ENCODE results near the gene GPRIN2. TPM values are rescaled to one million over a fixed set of nuclear protein-coding genes. Genes with fewer than 3 reads are reported as not detected.
A peak's percentile ranks its signal among the peaks of the same experiment; 100 is the strongest.
"Not testable (repeated sequence)": the region's sequence is repeated elsewhere in the genome, so short reads cannot be mapped to it uniquely, and the experiment has no call there.

GPRIN2 gene
- total RNA-seq, 1 donor from 2014 or later: 56.2 TPM

DNA sequence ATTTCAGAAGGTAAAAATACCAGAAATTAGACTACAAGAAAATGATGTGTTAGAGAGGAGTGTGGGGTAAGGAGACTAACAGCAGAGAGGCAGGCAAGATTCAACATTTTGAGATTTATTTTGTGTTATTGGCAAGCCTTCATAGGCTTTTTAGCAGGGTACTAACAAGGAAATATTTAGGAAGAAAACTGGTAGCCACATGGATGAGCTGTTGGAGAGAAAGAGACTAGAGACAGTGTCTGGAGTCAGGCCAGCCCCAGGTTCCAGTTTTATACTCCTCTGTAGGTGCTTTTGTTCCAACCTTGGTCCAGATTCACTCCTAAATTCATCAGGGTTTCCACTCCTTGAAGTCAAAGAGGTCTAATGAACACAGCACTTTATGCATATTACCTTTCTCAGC is 41.1 kb downstream of the GPRIN2 start:
- no peak for DNase-seq
- ATAC-seq: no peak
- Histone ChIP-seq H3K27ac (no peak overlapping the region), H3K4me1 (no peaks in the 10 kb centered on the region), H3K4me3 (no peak overlapping the region), H3K9me3 (no peaks in the 10 kb centered on the region), H3K36me3 (no peaks in the 10 kb centered on the region), H3K27me3 (no peaks in the 10 kb centered on the region)
- intact Hi-C loops (cut with DNase I): no loop called here
- TF ChIP-seq, protein P1, sequence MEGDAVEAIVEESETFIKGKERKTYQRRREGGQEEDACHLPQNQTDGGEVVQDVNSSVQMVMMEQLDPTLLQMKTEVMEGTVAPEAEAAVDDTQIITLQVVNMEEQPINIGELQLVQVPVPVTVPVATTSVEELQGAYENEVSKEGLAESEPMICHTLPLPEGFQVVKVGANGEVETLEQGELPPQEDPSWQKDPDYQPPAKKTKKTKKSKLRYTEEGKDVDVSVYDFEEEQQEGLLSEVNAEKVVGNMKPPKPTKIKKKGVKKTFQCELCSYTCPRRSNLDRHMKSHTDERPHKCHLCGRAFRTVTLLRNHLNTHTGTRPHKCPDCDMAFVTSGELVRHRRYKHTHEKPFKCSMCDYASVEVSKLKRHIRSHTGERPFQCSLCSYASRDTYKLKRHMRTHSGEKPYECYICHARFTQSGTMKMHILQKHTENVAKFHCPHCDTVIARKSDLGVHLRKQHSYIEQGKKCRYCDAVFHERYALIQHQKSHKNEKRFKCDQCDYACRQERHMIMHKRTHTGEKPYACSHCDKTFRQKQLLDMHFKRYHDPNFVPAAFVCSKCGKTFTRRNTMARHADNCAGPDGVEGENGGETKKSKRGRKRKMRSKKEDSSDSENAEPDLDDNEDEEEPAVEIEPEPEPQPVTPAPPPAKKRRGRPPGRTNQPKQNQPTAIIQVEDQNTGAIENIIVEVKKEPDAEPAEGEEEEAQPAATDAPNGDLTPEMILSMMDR (IDR thresholded peaks at IDR 0.05): no peak

DNA sequence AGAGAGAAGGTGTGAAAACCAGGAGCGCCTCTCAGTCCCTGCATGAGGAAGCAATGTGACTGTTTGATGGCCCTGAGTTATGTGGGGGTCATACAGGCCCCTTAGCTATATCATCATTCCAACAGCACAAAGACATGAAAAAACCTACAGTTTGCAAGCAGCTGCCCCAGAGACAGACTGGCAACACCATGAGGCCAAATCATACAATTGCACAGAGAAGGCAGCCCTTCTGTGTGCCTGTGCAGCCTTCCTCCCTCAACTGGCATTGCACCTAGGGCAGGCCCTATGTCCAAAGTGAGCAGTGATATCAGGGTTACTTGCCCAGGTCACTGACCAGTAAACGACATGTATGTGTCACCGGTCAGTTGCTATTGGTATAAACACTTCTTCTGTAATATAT is 41.6 kb downstream of the GPRIN2 start:
- no peaks in the 10 kb centered on the region for H3K36me3 ChIP-seq
- H3K4me3 ChIP-seq: no peak overlapping the region
- H3K9me3 ChIP-seq: no peaks in the 10 kb centered on the region
- no peaks in the 10 kb centered on the region for H3K4me1 ChIP-seq
- TF ChIP-seq, protein P1 (IDR thresholded peaks at IDR 0.05): no peak
- no peak for ATAC-seq
- intact Hi-C loops (cut with DNase I): no loop called here
- H3K27me3 ChIP-seq: no peaks in the 10 kb centered on the region
- H3K27ac ChIP-seq: no peak overlapping the region
- DNase-seq: no peak

DNA sequence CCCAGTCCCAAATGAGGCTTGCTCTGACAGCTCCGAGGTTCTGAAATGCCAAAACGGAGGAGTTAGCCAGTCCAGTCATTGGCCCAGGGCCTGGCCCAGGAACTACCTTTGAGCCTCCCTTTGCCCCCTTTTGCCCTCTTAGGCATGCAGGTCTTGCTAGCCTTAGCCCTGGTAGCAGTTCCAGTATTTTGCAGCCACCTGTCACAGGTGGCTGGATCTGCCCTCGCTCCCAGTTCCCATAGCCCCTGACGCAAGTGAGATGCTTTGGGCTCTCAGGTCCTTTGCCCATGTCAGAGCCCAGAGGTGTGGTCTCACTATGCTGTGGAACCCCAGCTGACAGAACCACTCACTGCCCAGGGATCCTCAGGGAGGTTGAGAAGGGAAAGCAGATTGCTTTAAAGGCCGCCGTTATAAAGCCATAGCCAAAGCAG is 42.0 kb downstream of the GPRIN2 start:
- ATAC-seq (no peak), DNase-seq (peak; percentile 65)

DNA sequence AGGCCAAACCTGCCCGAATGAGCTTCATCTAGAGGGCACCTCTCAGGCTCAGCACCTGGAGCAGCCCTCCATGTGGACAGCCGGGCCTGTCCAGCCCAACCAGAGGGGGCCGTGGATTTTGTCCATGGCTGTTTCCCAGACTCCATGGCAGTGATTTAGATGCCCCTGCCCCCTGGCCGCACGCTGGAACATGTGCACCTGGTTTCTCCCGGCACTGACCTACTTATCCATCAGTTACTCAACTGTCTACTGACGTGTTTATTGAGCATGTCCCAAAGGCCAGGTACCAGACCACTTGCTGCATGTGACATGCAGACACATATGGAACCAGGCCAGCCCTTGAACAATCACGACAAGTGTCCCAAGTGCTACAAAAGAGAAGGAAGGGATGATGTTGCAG is 43.1 kb downstream of the GPRIN2 start:
- H3K4me1 ChIP-seq; DNase-seq; intact Hi-C loops (cut with DNase I); H3K36me3 ChIP-seq; H3K27me3 ChIP-seq; H3K4me3 ChIP-seq; ATAC-seq; H3K9me3 ChIP-seq; H3K27ac ChIP-seq: not testable (repeated sequence)

More for the DNA sequence above, 42.0 kb downstream of the GPRIN2 start:
- H3K27me3 ChIP-seq: no peaks in the 10 kb centered on the region
- TF ChIP-seq, protein P1 (IDR thresholded peaks at IDR 0.05): no peak
- intact Hi-C loops (cut with DNase I): no loop called here
- H3K9me3 ChIP-seq: no peaks in the 10 kb centered on the region
- H3K4me3 ChIP-seq: no peak overlapping the region
- H3K27ac ChIP-seq: no peak overlapping the region
- no peaks in the 10 kb centered on the region for H3K4me1 ChIP-seq
- no peaks in the 10 kb centered on the region for H3K36me3 ChIP-seq

DNA sequence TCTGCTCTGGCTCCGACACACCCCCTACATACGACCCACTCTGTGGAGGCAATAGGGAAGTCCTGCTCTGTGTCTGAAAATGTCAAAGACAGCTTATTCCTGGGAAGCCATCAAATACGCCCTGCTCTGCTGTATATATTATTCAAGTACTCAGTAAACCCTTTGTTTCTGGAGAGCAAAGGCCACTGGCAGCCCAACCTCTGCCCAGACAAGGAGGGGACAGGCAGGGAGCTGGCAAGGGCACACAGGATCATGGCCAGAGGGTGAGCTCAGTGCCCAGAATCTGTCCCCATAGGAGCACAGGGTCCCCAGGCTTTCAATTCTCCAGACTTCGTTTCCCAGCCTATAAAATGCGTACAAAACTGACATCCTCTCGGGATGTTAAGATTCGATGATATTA is 43.7 kb downstream of the GPRIN2 start:
- ATAC-seq; H3K9me3 ChIP-seq; H3K4me1 ChIP-seq; H3K4me3 ChIP-seq; DNase-seq; intact Hi-C loops (cut with DNase I); H3K27me3 ChIP-seq; H3K36me3 ChIP-seq; H3K27ac ChIP-seq: not testable (repeated sequence)

DNA sequence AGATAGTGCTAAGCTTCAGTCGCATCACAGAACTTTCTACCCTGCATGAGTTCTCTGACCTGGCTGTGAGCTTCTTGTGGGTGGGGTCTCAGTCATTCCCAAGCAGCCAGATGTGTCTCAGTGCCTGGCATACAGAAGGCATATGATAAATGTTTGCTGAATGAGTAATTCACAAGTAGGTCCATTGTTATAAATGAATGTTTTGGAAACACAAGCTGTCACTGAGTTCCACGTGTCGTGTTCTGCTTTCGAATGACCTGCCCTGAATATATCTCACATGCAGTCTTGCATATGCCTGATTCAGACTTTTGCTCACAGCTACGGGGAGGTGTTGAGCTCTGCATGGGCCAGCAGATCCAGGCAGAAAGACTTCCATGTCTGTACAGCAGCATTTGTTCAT is 44.5 kb downstream of the GPRIN2 start:
- H3K4me1 ChIP-seq; H3K27me3 ChIP-seq; H3K27ac ChIP-seq; ATAC-seq; DNase-seq; intact Hi-C loops (cut with DNase I); H3K36me3 ChIP-seq; H3K4me3 ChIP-seq; H3K9me3 ChIP-seq: not testable (repeated sequence)

Other genes starting within 250 kb of the GPRIN2 start
- gene ANXA8L1, start 180.9 kb downstream of the GPRIN2 start, total RNA-seq: 34.6 TPM
- not detected for gene NPY4R, start 90.7 kb downstream of the GPRIN2 start, total RNA-seq
- 45.4 TPM for gene SYT15, start 22.5 kb upstream of the GPRIN2 start, total RNA-seq